Endometrium (tissue), 2 donors: ENCODE results near the gene THOC1.

Source experiments
- FAIRE-seq: peaks from 2 replicates; lab custom pipeline; 2012; peaks lifted over from hg19 to GRCh38; lab: Jason Lieb, UNC
- donor health status: control.
- donor health status: control.

The THOC1 gene

DNA sequence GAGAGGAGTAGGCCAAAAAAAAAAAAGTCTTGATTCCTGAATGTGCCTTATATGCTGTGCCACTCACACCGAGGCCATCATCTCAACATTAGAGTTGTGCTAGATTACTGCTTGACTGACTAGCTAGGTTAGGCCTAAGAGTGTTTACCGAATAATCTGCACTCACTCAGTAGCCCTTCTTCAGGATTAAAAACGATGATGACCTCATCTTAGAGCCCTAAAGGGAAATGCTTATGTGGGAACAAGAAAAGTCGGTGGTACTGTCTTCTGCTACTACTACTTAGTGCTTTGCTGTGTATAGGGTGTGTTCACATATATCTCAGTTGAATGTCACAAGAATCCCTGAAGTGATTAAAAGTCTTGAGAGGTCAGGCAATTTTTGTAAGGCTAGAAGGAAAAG, 54.3 kb downstream of the THOC1 start:
- no peak for FAIRE-seq

DNA sequence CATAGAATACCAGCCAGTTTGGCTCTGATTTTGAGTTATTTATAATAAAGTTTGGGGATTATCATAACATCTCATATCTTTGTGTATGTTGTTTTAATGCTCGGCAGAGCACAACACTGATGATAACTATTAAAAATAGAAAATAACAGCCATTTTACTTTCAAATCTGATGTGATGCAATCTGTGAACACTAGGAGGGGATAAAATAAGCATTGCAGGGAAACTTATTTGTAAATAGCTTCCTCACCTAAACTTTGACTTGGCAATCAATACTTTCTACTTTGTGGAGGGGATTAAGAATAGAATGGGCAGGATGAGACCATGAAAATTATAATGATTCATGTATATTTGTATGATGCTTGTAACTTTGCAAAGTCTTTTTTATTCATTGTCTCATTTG, 55.1 kb downstream of the THOC1 start:
- no peak for FAIRE-seq

DNA sequence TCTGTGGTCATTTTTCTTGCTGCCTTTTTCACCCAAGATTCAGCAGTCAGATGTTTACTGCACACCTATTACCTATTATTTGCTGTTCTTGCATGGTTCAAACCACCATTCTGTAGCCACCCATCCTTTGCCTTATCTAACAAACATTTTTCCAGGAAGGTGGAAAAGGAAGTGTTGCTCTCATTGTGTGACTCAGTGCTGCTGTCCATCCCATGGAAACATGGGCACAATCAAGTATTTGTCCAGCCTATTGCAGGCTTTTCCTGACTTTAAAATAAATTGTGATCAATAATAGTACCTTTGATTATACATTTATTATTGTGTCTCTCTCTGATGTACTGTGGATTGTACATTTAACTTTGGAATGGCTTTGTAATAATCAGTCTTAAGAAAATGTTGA, 56.3 kb downstream of the THOC1 start:
- FAIRE-seq: no peak

DNA sequence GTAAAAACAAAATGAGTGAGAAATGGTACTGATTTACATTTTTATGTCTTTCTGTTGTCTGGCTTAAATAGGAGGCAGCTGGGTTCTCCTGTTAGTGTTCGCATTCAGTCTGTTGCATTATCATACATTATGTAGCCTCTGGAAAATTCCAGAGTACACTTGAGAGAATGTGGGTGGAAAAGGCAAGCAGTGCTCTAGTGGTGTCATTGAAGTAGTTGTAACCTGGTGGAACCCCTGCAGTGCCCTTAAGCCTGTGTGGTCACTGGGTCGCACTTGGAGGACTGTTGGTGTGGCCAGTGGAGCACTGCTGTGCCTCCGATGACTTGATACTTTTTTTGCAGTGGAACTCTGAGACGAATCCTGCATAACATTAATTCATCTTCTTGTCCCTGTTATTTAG, 57.1 kb downstream of the THOC1 start:
- FAIRE-seq: no peak

DNA sequence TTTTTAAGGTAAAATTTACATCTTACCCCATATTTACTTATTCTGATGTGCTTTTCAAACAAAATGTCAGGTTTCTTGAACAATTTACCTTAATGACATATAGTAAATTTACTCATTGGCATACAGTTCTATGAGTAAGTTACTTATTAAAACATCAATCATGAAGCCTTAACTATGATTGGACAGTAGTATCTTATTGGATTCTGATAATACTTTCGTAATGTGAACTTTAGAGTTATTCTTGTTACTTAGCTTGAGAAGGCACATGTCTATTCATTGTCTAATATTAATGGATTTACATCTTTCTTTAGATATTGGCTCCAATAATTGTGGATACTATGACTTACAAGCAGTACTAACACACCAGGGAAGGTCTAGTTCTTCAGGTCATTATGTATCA, 57.8 kb downstream of the THOC1 start:
- no peak for FAIRE-seq

DNA sequence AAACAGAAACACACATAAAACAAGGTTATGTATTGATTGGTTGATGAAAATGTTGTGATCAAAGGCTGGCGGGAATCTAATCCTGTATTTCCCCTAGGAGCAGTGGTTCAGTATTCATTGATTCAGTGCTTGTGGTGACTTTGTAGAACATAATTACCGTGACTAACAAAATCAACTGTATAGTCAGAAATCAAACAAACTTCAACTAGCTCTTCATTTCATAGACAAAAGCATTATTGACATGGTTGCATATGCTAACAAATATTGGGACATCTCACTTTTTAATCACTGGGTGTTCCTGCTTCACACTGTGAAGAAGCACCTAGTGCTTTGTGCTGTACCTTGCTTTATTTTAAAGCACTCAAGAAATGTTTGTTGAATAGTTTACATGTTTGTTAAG, 68.1 kb downstream of the THOC1 start:
- no peak for FAIRE-seq

DNA sequence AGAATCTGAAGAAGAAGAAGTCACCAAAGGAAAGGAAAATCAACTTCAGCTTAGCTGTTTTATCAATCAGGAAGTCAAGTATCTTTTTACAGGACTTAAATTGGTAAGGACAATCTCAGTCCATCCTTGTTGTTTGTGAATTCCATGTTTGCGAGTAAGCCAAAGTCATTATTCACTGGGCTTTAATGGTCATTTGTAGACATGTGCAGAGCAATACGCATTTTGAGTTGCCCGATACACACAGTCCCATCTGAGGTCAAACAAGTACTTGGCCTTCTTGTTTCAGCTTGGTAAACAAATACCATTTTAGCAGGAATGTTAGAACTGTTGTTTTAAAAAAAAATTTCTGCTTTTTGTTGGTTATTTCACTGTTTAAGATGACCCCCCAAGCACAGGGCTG, 68.6 kb downstream of the THOC1 start:
- no peak for FAIRE-seq

DNA sequence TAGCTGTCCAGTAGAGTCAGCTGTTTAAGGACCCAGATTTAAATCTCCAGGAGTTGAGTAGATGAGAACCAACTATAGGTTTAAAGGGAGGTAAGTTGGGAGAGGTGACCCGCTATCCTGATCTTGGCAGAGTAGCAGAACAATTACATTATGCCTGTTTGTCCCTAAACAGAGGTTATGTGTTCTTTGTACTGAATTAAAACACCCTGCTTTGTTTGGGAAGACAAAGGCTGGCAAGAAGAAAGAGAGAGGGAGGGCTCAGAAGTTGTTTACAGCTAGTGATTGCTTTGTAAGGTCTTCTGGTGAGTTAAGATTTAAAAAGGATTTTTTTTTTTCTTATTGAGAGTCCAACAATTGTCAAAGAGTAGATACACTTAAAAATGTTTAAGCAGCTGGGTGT, 72.2 kb downstream of the THOC1 start:
- FAIRE-seq: no peak

DNA sequence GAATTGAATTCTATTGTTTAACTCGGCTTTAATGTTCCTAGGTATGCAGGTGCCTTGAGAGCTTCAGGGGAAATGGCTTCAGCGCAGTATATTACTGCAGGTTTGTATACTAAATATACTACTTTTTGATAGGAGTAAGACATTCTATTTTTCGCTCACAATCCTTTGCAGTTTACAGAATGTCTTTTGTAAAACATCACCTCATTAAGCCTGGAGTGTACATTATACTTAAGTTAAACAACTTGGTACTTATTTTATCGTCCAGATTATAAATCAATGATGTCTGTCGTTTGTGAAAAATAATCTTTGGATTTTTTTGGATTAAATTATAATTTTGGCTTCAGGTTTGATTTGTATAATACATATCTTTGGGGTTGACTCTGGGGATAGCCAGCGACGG, 75.0 kb downstream of the THOC1 start:
- no peak for FAIRE-seq

DNA sequence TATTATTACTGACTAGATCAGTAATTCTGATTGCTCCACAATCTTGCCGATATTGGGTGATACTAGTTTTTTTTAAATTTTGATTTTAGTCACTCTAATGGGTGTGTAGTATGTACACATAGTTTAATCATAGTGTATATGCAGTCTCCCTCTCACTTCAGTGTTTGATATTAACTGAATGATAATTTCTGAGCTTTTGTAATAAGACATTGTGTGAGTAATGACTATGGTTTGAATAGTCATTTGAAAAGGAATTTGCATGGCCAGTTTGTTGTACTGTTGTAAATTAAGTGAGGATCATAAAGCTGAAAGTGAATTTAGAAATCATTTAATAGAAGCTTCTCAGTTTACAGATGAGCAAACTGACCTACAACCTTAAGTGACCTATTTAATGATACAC, 76.1 kb downstream of the THOC1 start:
- no peak for FAIRE-seq

DNA sequence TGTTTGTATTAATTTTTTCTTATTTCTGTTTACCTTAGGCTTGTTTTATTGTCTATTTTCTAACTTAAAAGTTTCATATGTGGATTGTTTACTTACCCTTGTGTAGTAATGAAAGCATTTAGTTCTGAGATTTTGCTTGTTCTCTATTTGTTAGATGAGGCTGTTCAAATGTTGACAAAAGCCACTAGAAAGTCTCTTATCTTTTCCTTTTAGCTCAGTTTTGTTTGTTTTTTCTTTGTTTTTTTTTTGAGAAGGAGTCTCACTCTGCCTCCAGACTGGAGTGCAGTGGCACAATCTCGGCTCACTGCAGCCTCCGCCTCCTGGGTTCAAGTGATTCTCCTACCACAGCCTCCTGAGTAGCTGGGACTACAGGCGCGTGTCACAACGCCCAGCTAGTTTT, 78.6 kb downstream of the THOC1 start:
- FAIRE-seq: no peak

DNA sequence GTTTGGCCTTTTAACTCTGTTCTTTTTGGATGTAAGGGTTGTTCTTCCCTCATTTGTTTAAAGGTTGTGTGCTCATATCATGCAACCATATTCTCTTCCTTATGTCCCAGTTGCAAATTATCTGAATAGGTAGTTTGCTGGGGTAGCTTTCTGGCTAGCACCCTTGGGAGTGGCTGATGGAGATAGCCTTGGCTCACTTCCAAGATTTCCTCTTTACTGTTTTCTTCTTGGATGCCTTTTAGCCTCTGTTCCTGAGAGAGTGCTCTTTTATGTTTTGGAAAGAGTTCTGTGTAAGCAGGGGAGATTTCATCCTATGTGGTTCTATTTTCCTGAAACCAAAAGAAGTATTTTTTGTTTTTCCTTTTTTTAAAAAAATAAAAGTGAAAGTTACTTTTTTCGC, 84.1 kb downstream of the THOC1 start:
- peak; percentile 74 for FAIRE-seq

DNA sequence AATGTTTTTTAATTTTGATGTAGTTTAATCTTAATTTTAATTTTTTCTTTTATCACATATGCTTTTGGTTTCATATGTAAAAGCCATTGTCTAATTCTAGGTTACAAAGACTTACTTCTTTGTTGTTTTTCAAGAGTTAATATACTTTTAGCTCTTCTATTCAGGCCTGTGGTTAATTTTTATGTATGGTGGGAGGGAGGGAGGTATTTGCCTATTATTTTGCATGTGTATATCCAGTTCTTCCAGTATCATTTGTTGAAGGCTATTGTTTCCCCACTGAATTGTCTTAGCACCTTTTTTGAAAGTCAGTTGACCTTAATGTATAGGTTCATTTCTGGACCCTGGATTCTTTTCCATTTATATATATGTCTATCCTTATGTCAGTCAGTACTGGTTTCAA, 86.1 kb downstream of the THOC1 start:
- no peak for FAIRE-seq

DNA sequence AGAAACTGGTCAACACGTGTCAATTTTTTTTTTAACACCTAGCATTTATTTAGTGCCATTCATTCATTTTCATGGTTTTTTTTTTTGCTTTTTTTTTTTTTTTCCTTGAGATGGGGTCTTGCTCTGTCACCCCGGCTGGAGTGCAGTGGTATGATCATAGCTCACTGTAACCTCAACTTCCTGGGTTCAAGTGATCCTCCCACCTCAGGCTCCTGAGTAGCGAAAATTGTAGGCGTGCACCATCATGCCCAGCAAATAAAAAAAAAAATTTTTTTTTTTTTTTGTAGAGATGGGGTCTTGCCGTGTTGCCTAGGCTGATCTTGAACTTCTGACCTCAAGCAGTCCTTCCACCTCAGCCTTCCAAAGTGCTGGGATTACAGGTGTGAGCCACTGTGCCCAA, 88.3 kb downstream of the THOC1 start:
- FAIRE-seq: no peak

DNA sequence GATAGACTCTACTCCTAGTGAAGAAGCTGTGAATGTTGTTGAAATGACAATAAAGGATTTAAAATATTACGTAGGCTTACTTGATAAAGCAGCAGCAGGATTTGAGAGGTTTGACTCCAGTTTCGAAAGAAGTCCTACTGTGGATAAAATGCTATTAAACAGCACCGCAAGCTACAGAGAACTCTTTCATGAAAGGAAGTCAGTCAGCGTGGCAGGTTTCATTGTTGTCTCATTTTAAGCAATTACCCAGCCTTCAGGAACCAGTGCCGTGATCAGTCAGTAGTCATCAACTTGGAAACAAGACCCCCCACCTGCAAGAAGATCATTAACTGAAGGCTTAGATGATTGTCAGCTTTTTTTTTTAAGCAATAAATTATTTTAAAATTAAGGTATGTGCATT, 95.5 kb downstream of the THOC1 start:
- FAIRE-seq: no peak
